Ovary (tissue), 9 donors: Measurements from ENCODE around the gene CDC42BPB. TPM values are rescaled to one million over a fixed set of nuclear protein-coding genes. Genes with fewer than 3 reads are reported as not detected.

Source experiments
- DNase-seq, 5 donors: peaks; one replicate each; pipeline ENCODE4 v3.0.0-alpha.2; 2019 to 2020
- H3K27ac ChIP-seq, 2 donors: fragments of 200-600 bp; one replicate each; pipeline versions ENCODE4 v1.5.1 to v1.8.0; 2019 to 2022
- H3K27me3 ChIP-seq: fragments of 200-600 bp; one replicate; pipeline ENCODE4 v1.8.0; 2022
- H3K36me3 ChIP-seq: fragments of 200-600 bp; sonication (generic); one replicate; pipeline ENCODE4 v1.5.1; 2019
- H3K4me1 ChIP-seq: one replicate; pipeline ENCODE4 v1.8.1; 2013; ENCODE audit warnings: mild to moderate bottlenecking, moderate library complexity; ENCODE audit not compliant: insufficient read depth
- H3K4me3 ChIP-seq: fragments of 200-600 bp; sonication (generic); one replicate; pipeline ENCODE4 v1.5.1; 2017
- H3K9me3 ChIP-seq, 2 donors: fragments of 200-600 bp in 1 of 2; sonication (generic) in 1 of 2; one replicate each; pipeline versions ENCODE4 v1.5.1 to v1.8.1; 2013 to 2019; ENCODE audit warnings: mild to moderate bottlenecking in 1 of 2, moderate library complexity in 1 of 2
- EP300 ChIP-seq: sonication (generic); formaldehyde crosslinking; IDR thresholded peaks from one replicate; pipeline ENCODE4 v1.6.1; 2017; ENCODE audit warnings: antibody characterized with exemption
- POLR2A ChIP-seq: fragments of 450-650 bp; IDR thresholded peaks from one replicate; pipeline ENCODE4 v1.6.1; 2017; ENCODE audit warnings: antibody characterized with exemption, mild to moderate bottlenecking, moderate library complexity
- WGBS, 3 donors: extraction: QIAGEN DNeasy Blood & Tissue Kit in 1 of 3; methylation state at CpG; one replicate each; pipeline versions ENCODE4 v1.1.5 to v1.1.7; 2013 to 2017; 5-methylcytosine and 5-hydroxymethylcytosine counted together
- intact Hi-C, 4 donors: fragments of 100-400 bp; cut with DNase I; formaldehyde crosslinking; loops; one replicate each; pipeline versions ENCODE4 v1.11.0 to v1.15.1; 2022 to 2023
- polyA plus RNA-seq, 2 donors: library from polyadenylated mRNA; stranded (reverse); fragments of 200-250 nt in 1 of 2; fragments of 350-450 nt in 1 of 2; fragmentation: Illumina TruSeq in 1 of 2; extraction: RNeasy Lipid Tissue Mini Kit (QIAGEN cat#74804) in 1 of 2; gene quantifications; one replicate each; pipeline ENCODE4 v1.2.3, GENCODE V29; 2013 to 2014
- total RNA-seq, 7 donors: library from RNA; depleted of rRNA in 2 of 7; stranded (reverse); fragments of >200 nt in 2 of 7; fragmentation: NEBNext Ultra II Directional in 3 of 7; extraction: Animal tissue kit (Norgen Biotek cat#: 25700) in 3 of 7; gene quantifications; one replicate each; pipeline versions ENCODE4 v1.1.0 to v1.2.4, GENCODE V29; 2016 to 2023
- TF ChIP-seq, protein P1 (sequence below), 3 donors: fragments of 450-650 bp in 2 of 3; fragments of 200-600 bp in 1 of 3; IDR thresholded peaks; one replicate each; pipeline versions ENCODE4 v1.5.1 to v1.8.0; 2016 to 2022; ENCODE audit warnings: antibody characterized with exemption in 3 of 3, mild to moderate bottlenecking in 1 of 3
- donor health status: DM: no; HTN: no; CAD: no; lungs with moderate emphysema.
- donor health status: DM: no; HTN: no; CAD: no.
- donor health status: Bipolar disorder and iron deficiency.
- donor health status: DM: yes; HTN: yes; CAD: no.
- donor health status: DM: no; HTN: no; CAD: no.
- donor health status: DM: yes; HTN: yes; CAD: no.

Gene CDC42BPB
- total and polyA plus RNA-seq, 9 donors: 50.0 to 103 (median 75.1) TPM

DNA sequence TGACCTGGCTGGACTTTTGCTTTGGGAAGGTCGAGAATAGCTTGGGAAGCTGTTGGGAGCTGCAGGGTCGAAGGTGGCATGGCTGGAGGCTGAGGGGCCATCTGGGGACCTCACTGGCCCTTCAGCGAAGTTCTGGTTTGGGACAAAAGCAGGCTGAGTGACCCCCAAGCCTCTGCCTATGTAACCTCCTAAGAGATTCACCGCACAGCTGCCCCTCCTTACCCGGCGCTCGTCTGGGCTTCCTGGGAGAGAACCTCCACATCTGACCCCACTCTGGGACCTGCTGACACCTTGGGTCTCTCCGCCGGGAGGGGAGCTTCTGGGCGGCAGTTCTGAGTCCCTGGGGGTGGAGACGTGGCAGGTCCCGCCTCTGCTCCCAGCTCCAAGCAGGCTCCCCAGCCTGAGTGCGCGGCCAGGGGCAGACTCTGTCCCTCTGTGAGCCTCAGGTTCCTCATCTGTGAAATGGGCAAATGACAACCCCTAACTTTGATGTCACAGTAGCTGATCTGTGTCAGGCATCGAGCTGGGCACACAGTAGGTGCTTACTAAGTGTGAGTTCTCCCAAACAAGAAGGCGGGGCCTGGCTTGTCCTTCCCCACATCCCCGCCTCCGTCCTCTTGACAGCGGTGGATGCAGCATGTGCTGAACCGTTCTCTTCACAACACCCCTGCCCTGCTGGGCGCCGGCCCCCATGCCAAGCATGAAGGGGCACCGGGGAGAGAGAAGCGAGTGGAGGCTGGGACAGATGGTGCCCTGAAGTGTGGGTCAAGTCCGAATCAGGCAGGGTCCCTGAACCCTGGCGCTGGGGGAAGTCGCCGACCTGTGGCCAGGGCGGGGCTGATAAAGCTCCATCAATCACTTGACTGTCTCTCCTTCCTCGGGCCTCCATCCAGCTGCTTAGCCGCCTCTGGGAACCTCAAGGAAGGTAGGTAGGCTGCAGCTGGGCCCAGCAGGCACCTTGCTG is 40.9 kb upstream of the CDC42BPB start:
- WGBS, 3 donors: 80 to 84% (median 82%) methylated on average over 31 of the region's 31 CpGs
- H3K4me1 ChIP-seq: peaks cover 5% of the 10 kb centered on the region
- H3K9me3 ChIP-seq: no peaks in the 10 kb centered on the region
- intact Hi-C loops: no loop called here
- TF ChIP-seq, protein P1, sequence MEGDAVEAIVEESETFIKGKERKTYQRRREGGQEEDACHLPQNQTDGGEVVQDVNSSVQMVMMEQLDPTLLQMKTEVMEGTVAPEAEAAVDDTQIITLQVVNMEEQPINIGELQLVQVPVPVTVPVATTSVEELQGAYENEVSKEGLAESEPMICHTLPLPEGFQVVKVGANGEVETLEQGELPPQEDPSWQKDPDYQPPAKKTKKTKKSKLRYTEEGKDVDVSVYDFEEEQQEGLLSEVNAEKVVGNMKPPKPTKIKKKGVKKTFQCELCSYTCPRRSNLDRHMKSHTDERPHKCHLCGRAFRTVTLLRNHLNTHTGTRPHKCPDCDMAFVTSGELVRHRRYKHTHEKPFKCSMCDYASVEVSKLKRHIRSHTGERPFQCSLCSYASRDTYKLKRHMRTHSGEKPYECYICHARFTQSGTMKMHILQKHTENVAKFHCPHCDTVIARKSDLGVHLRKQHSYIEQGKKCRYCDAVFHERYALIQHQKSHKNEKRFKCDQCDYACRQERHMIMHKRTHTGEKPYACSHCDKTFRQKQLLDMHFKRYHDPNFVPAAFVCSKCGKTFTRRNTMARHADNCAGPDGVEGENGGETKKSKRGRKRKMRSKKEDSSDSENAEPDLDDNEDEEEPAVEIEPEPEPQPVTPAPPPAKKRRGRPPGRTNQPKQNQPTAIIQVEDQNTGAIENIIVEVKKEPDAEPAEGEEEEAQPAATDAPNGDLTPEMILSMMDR (IDR thresholded peaks at IDR 0.05): no peak
- TF ChIP-seq EP300 (no peak), POLR2A (no peak)
- H3K27ac ChIP-seq: no peak overlapping the region
- H3K4me3 ChIP-seq: no peak overlapping the region
- no peaks in the 10 kb centered on the region for H3K36me3 ChIP-seq
- DNase-seq: no peak
- H3K27me3 ChIP-seq: no peaks in the 10 kb centered on the region

DNA sequence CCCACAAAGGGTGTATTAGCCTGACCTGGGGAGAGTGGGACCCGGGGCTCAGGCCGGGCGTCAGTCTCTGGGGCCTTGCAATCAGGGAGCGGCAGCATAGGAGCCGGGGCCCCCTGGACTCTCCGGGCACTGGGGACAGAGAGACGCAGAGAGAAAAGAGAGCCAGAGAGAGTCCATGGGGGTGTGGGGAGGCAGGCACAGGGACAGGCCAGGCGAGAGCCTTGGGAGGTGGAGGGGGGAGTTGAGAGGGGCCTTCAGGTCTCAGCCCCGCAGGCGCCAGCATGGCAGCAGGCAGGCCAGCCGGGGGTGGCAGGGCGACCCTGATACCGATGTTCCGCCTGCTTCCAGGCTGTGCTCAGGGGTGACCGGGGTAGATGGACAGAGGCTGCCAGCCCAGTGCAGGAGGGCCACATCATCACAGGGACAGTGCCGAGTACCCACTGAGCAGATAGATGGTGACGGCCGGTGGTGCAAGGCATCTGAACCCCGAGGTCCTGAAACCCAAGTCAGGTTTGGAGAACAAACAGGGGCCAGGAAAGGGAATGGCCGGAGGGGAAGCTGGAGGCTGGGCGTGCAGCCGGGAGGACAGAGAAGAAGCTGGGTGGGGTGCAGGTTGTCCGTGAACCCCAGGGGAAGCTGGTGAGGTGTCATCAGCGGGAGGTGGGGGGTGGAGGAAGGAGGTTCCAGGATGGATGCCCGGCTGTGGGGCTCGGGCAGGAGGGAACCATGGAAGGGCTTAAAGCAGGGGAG is 40.1 kb upstream of the CDC42BPB start:
- Histone ChIP-seq H3K27ac (no peak overlapping the region), H3K36me3 (no peaks in the 10 kb centered on the region), H3K4me1 (peaks cover 5% of the 10 kb centered on the region), H3K4me3 (no peak overlapping the region), H3K9me3 (no peaks in the 10 kb centered on the region), H3K27me3 (no peaks in the 10 kb centered on the region)
- intact Hi-C loops: no loop called here
- TF ChIP-seq EP300 (no peak), POLR2A (no peak)
- TF ChIP-seq, protein P1 (IDR thresholded peaks at IDR 0.05): no peak
- no peak for DNase-seq
- 88 to 90% (median 88%) methylated on average over 26 of the region's 26 CpGs for whole genome bisulfite sequencing, 3 donors

DNA sequence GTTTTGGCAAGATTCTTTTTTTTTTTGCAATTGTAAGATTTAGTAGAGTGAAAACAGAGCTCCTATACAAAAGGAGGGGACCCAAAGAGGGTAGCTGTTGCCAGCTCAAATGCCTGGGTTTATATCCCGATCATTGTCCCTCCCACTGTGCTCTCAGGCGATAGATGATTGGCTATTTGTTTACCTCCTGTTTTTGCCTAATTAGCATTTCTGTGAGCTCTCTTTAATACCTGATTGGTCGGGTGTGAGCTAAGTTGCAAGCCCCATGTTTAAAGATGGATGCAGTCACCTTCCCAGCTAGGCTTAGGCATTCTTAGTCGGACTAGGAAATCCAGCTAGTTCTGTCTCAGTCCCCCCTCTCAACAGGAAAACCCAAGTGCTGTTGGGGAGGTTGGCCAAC is 39.0 kb upstream of the CDC42BPB start:
- H3K27me3 ChIP-seq: no peaks in the 10 kb centered on the region
- WGBS, 3 donors: 79 to 83% (median 80%) methylated on average over 4 of the region's 4 CpGs
- intact Hi-C loops: no loop called here
- H3K27ac ChIP-seq: no peak overlapping the region
- no peak overlapping the region for H3K4me3 ChIP-seq
- DNase-seq: no peak
- no peaks in the 10 kb centered on the region for H3K36me3 ChIP-seq
- H3K9me3 ChIP-seq: no peaks in the 10 kb centered on the region
- peaks cover 5% of the 10 kb centered on the region for H3K4me1 ChIP-seq
- no peak for TF ChIP-seq POLR2A
- TF ChIP-seq, protein P1 (IDR thresholded peaks at IDR 0.05): no peak
- no peak for TF ChIP-seq EP300

GRCh38 chr14:103095210-103095778 is 37.9 kb upstream of the CDC42BPB start:
- intact Hi-C loops: no loop called here
- TF ChIP-seq POLR2A (no peak), EP300 (no peak)
- TF ChIP-seq, protein P1 (IDR thresholded peaks at IDR 0.05): no peak
- no peak overlapping the region for H3K27ac ChIP-seq
- no peaks in the 10 kb centered on the region for H3K36me3 ChIP-seq
- WGBS, 3 donors: 87 to 90% (median 89%) methylated on average over 11 of the region's 11 CpGs
- H3K4me1 ChIP-seq: peaks cover 10% of the 10 kb centered on the region
- no peak for DNase-seq
- no peak overlapping the region for H3K4me3 ChIP-seq
- no peaks in the 10 kb centered on the region for H3K27me3 ChIP-seq
- no peaks in the 10 kb centered on the region for H3K9me3 ChIP-seq
